GM12878 (cell line): ENCODE data around the gene LRP1B.

ENCODE experiments used
- CTCF ChIP-seq, 3 experiments: IDR thresholded peaks in 2 of 3; conservative IDR thresholded peaks in 1 of 3; 2 replicates each; pipeline ENCODE4 v1.5.1; 2011; ENCODE audit warnings: low read depth in 3 of 3, low read length in 3 of 3, mild to moderate bottlenecking in 3 of 3, control low read depth in 2 of 3, moderate library complexity in 2 of 3, inconsistent platforms in 1 of 3, mixed read lengths in 1 of 3; ENCODE audit not compliant: control insufficient read depth in 2 of 3, insufficient read depth in 1 of 3; ENCODE audit errors: extremely low read depth in 1 of 3
- NRF1 ChIP-seq: conservative IDR thresholded peaks from 2 replicates; pipeline ENCODE4 v1.6.1; 2011; ENCODE audit warnings: mild to moderate bottlenecking, low read depth, low read length, improper control_type of control experiment
- ZNF24 ChIP-seq: fragments of 450-650 bp; IDR thresholded peaks from 2 replicates; pipeline ENCODE4 v1.6.1; 2017; ENCODE audit warnings: antibody characterized with exemption, mild to moderate bottlenecking

- no peak for TF ChIP-seq CTCF (IDR thresholded peaks at IDR 0.05 in 2 of 3, conservative IDR thresholded peaks at IDR 0.05 in 1 of 3; ENCODE audit: control insufficient read depth in 2 of 3, extremely low read depth in 1 of 3, insufficient read depth in 1 of 3, low read depth in 3 of 3, low read length in 3 of 3)
- TF ChIP-seq NRF1, result no peak
- no peak for TF ChIP-seq ZNF24
Observed at GRCh38 chr2:141968433-141968832, 162.4 kb downstream of the LRP1B start.
